DOHH2 (cell line): Measurements from ENCODE around the gene BTG2.
A peak's percentile ranks its signal among the peaks of the same experiment; 100 is the strongest.

Experiments used
- H3F3A ChIP-seq: fragments of 200-600 bp; sonication (generic), shearing (Covaris generic); 2 replicates; pipeline ENCODE4 v1.6.0; 2016; ENCODE audit warnings: antibody characterized with exemption, mild to moderate bottlenecking; ENCODE audit not compliant: control insufficient read depth, insufficient read depth
- H3K27ac ChIP-seq: fragments of 200-600 bp; sonication (generic); 2 replicates; pipeline ENCODE4 v1.5.1; 2014; ENCODE audit warnings: low read depth, mild to moderate bottlenecking, low read length, moderate library complexity
- H3K27me3 ChIP-seq: fragments of 200-600 bp; sonication (generic); 2 replicates; pipeline ENCODE4 v1.6.1; 2014; ENCODE audit warnings: mild to moderate bottlenecking, low read length, mixed read lengths; ENCODE audit not compliant: control insufficient read depth
- H3K36me3 ChIP-seq: fragments of 200-600 bp; sonication (generic); 2 replicates; pipeline ENCODE4 v1.6.1; 2014; ENCODE audit warnings: mild to moderate bottlenecking, low read length, moderate library complexity, mixed read lengths; ENCODE audit not compliant: control insufficient read depth
- H3K4me1 ChIP-seq: fragments of 200-600 bp; sonication (generic); 2 replicates; pipeline ENCODE4 v1.6.1; 2014; ENCODE audit warnings: mild to moderate bottlenecking, low read length, mixed read lengths; ENCODE audit not compliant: control insufficient read depth
- H3K4me2 ChIP-seq: fragments of 200-600 bp; sonication (generic); 2 replicates; pipeline ENCODE4 v1.6.0; 2014; ENCODE audit warnings: mild to moderate bottlenecking, low read length, moderate library complexity
- H3K4me3 ChIP-seq: fragments of 200-600 bp; sonication (generic); 2 replicates; pipeline ENCODE4 v1.5.1; 2014; ENCODE audit warnings: mild to moderate bottlenecking, low read length, mixed read lengths
- H3K79me2 ChIP-seq: fragments of 200-600 bp; sonication (generic); 2 replicates; pipeline ENCODE4 v1.6.1; 2014; ENCODE audit warnings: mild to moderate bottlenecking, low read length, mixed read lengths; ENCODE audit not compliant: control insufficient read depth
- H3K9me2 ChIP-seq: fragments of 200-600 bp; sonication (generic); replicated peaks from 2 replicates; pipeline ENCODE4 v1.6.1; 2014; ENCODE audit warnings: mild to moderate bottlenecking, low read length, mixed read lengths; ENCODE audit not compliant: control insufficient read depth
- H3K9me3 ChIP-seq: fragments of 200-600 bp; sonication (generic); 2 replicates; pipeline ENCODE4 v1.6.1; 2014; ENCODE audit warnings: antibody characterized with exemption, low read length, mixed read lengths; ENCODE audit not compliant: control insufficient read depth, insufficient read depth
- H4K20me1 ChIP-seq: fragments of 200-600 bp; sonication (generic); 2 replicates; pipeline ENCODE4 v1.6.0; 2014; ENCODE audit warnings: low read depth, mild to moderate bottlenecking, antibody characterized with exemption, low read length, moderate library complexity; ENCODE audit not compliant: control insufficient read depth, insufficient read depth
- EZH2phosphoT487 ChIP-seq: fragments of 200-600 bp; sonication (generic); IDR thresholded peaks from 2 replicates; pipeline ENCODE4 v1.6.1; 2017; ENCODE audit warnings: borderline replicate concordance, mild to moderate bottlenecking, antibody characterized with exemption, low read length, moderate library complexity, mixed read lengths
- TF ChIP-seq, protein P1 (sequence below): fragments of 200-600 bp; sonication (generic); IDR thresholded peaks from one replicate; pipeline ENCODE4 v1.5.1; 2014; ENCODE audit warnings: antibody characterized with exemption, mild to moderate bottlenecking, low read depth, low read length; ENCODE audit not compliant: poor library complexity, severe bottlenecking

BTG2 gene

DNA sequence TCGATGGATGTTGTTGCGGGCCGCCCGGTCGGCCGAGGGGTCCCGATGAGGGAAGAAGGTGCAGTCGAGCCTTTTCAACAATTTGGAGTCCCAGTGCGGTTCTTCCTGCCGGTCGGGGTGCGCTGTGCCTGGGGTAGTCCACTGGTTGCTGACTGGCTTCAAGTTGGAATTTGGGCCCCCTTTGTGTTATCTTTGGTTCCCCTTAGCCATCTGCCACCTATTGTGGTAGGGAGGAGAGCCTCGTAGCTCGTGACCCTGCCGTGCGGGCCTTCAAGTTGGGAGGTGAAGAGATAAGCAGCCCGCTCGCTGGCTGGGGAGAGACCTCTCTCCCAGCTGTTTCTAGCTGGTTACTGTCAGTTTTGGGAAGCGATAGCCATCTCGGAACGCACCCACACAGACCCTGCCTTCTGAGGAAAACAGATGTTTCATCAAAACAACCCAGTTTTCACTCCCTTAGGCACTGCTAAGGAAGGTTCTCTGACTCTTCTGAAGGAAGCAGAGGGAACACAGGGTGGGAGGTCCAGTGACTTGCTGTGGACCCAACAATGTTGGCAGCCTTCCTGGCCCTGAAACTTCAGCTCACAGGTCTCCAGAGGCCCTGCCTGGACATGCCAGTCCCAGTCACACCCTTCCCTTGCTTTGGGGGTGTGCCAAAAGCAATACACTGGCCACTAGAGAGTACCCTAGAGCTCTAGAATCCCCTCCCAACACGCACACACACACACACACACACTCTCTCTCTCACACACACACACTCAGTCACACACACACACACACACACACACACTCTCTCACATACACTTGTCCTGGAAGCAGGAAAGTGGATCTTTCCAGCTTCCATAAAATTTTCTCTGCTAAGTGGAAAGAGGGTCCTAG lies 1.0 kb downstream of the BTG2 start:
- H3K27me3 ChIP-seq = no peaks in the 10 kb centered on the region
- H3K9me3 ChIP-seq = no peaks in the 10 kb centered on the region
- peak overlapping the region; percentile 99 for H3K27ac ChIP-seq
- peaks cover 71% of the 10 kb centered on the region for H3F3A ChIP-seq
- H3K4me3 ChIP-seq = peak overlapping the region; percentile 99
- H4K20me1 ChIP-seq = peaks cover 34% of the 10 kb centered on the region
- H3K4me1 ChIP-seq = peaks cover 71% of the 10 kb centered on the region
- H3K36me3 ChIP-seq = peaks cover 69% of the 10 kb centered on the region
- H3K4me2 ChIP-seq = peak overlapping the region; percentile 98
- TF ChIP-seq EZH2phosphoT487 = no peak
- TF ChIP-seq, protein P1, sequence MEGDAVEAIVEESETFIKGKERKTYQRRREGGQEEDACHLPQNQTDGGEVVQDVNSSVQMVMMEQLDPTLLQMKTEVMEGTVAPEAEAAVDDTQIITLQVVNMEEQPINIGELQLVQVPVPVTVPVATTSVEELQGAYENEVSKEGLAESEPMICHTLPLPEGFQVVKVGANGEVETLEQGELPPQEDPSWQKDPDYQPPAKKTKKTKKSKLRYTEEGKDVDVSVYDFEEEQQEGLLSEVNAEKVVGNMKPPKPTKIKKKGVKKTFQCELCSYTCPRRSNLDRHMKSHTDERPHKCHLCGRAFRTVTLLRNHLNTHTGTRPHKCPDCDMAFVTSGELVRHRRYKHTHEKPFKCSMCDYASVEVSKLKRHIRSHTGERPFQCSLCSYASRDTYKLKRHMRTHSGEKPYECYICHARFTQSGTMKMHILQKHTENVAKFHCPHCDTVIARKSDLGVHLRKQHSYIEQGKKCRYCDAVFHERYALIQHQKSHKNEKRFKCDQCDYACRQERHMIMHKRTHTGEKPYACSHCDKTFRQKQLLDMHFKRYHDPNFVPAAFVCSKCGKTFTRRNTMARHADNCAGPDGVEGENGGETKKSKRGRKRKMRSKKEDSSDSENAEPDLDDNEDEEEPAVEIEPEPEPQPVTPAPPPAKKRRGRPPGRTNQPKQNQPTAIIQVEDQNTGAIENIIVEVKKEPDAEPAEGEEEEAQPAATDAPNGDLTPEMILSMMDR = peak; percentile 56
- H3K9me2 ChIP-seq = no peaks in the 10 kb centered on the region
- peaks cover 82% of the 10 kb centered on the region for H3K79me2 ChIP-seq

DNA sequence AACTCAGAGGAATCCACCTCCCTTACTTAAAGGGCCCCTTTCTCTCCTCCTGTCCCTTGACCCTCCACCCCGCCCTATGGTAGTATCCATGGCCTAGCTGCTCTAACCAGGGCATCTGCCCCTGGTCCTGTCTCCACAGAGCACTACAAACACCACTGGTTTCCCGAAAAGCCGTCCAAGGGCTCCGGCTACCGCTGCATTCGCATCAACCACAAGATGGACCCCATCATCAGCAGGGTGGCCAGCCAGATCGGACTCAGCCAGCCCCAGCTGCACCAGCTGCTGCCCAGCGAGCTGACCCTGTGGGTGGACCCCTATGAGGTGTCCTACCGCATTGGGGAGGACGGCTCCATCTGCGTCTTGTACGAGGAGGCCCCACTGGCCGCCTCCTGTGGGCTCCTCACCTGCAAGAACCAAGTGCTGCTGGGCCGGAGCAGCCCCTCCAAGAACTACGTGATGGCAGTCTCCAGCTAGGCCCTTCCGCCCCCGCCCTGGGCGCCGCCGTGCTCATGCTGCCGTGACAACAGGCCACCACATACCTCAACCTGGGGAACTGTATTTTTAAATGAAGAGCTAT lies 1.7 kb downstream of the BTG2 start:
- Histone ChIP-seq H3K4me2 (peak overlapping the region; percentile 98), H3K4me1 (peaks cover 68% of the 10 kb centered on the region), H3F3A (peaks cover 76% of the 10 kb centered on the region), H3K79me2 (peaks cover 84% of the 10 kb centered on the region), H3K9me3 (no peaks in the 10 kb centered on the region), H3K27ac (peak overlapping the region; percentile 99), H3K27me3 (no peaks in the 10 kb centered on the region), H3K9me2 (no peaks in the 10 kb centered on the region), H4K20me1 (peaks cover 34% of the 10 kb centered on the region), H3K36me3 (peaks cover 76% of the 10 kb centered on the region), H3K4me3 (peak overlapping the region; percentile 99)
- TF ChIP-seq EZH2phosphoT487 = no peak
- TF ChIP-seq, protein P1 = no peak

DNA sequence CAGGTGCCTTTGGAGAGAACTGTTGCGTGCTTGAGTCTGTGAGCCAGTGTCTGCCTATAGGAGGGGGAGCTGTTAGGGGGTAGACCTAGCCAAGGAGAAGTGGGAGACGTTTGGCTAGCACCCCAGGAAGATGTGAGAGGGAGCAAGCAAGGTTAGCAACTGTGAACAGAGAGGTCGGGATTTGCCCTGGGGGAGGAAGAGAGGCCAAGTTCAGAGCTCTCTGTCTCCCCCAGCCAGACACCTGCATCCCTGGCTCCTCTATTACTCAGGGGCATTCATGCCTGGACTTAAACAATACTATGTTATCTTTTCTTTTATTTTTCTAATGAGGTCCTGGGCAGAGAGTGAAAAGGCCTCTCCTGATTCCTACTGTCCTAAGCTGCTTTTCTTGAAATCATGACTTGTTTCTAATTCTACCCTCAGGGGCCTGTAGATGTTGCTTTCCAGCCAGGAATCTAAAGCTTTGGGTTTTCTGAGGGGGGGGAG lies 2.4 kb downstream of the BTG2 start:
- Histone ChIP-seq H3K27me3 (no peaks in the 10 kb centered on the region), H3K4me2 (peak overlapping the region; percentile 98), H3K4me1 (peaks cover 62% of the 10 kb centered on the region), H3K4me3 (peak overlapping the region; percentile 99), H4K20me1 (peaks cover 34% of the 10 kb centered on the region), H3K9me3 (no peaks in the 10 kb centered on the region), H3K79me2 (peaks cover 80% of the 10 kb centered on the region), H3K36me3 (peaks cover 78% of the 10 kb centered on the region), H3K27ac (peak overlapping the region; percentile 99), H3K9me2 (no peaks in the 10 kb centered on the region), H3F3A (peaks cover 76% of the 10 kb centered on the region)
- TF ChIP-seq EZH2phosphoT487 = no peak
- TF ChIP-seq, protein P1 = no peak
